ENCODE results near the gene ANKRD65.
"Not testable (repeated sequence)": the region's sequence is repeated elsewhere in the genome, so short reads cannot be mapped to it uniquely, and the experiment has no call there.

Gene ANKRD65

GRCh38 chr1:1451696-1452364 lies 30.8 kb upstream of the ANKRD65 start:
- no peak overlapping the region for H3K27ac ChIP-seq (replicated peaks)

GRCh38 chr1:1450616-1451015 lies 29.5 kb upstream of the ANKRD65 start:
- not testable (repeated sequence) for H3K27ac ChIP-seq (replicated peaks); H3K4me3 ChIP-seq (replicated peaks; ENCODE audit: insufficient read depth, low read length); H3K27me3 ChIP-seq (ENCODE audit: insufficient read depth, poor library complexity, severe bottlenecking); DNase-seq (ENCODE audit: low read depth in 1 of 2, low spot score in 1 of 2)

More at GRCh38 chr1:1451696-1452364, 30.8 kb upstream of the ANKRD65 start:
- TF ChIP-seq CTCF (IDR thresholded peaks at IDR 0.05; ENCODE audit: insufficient read depth, low read length): no peak
- no peak for TF ChIP-seq REST (IDR thresholded peaks at IDR 0.05; ENCODE audit: insufficient replicate concordance, low read depth)
- no peak for TF ChIP-seq SPI1 (IDR thresholded peaks at IDR 0.05; ENCODE audit: borderline replicate concordance, low read depth)
- TF ChIP-seq POLR2AphosphoS5 (IDR thresholded peaks at IDR 0.05; ENCODE audit: low read depth): no peak
- no peak for TF ChIP-seq GABPA (IDR thresholded peaks at IDR 0.05; ENCODE audit: low read depth)
- Histone ChIP-seq H3K4me3 (replicated peaks; ENCODE audit: insufficient read depth, low read length) (no peak overlapping the region), H3K27me3 (ENCODE audit: insufficient read depth, poor library complexity, severe bottlenecking) (no peaks in the 10 kb centered on the region)
- DNase-seq (ENCODE audit: low read depth in 1 of 2, low spot score in 1 of 2): no peak

GRCh38 chr1:1449099-1449739 lies 28.1 kb upstream of the ANKRD65 start, which contains the start of gene ATAD3C:
ATAD3C (plus strand) TSS chr1:1449689; CDS start chr1:1450684, 995 bp downstream.
- TF ChIP-seq REST (IDR thresholded peaks at IDR 0.05; ENCODE audit: insufficient replicate concordance, low read depth) (no peak), CTCF (IDR thresholded peaks at IDR 0.05; ENCODE audit: insufficient read depth, low read length) (no peak), GABPA (IDR thresholded peaks at IDR 0.05; ENCODE audit: low read depth) (no peak), POLR2AphosphoS5 (IDR thresholded peaks at IDR 0.05; ENCODE audit: low read depth) (no peak), SPI1 (IDR thresholded peaks at IDR 0.05; ENCODE audit: borderline replicate concordance, low read depth) (no peak)
- H3K4me3 ChIP-seq (replicated peaks; ENCODE audit: insufficient read depth, low read length): no peak within 1 kb of the TSS
- no peak for DNase-seq (ENCODE audit: low read depth in 1 of 2, low spot score in 1 of 2)
- no peak within 1 kb of the TSS for H3K27ac ChIP-seq (replicated peaks)
- no peaks in the 10 kb centered on the region for H3K27me3 ChIP-seq (ENCODE audit: insufficient read depth, poor library complexity, severe bottlenecking)

GRCh38 chr1:1446631-1447030 lies 25.6 kb upstream of the ANKRD65 start:
- DNase-seq (ENCODE audit: low read depth in 1 of 2, low spot score in 1 of 2); H3K27me3 ChIP-seq (ENCODE audit: insufficient read depth, poor library complexity, severe bottlenecking); H3K4me3 ChIP-seq (replicated peaks; ENCODE audit: insufficient read depth, low read length); H3K27ac ChIP-seq (replicated peaks): not testable (repeated sequence)
